ENCODE data around the gene TRIM38.
"Not testable (repeated sequence)": the region's sequence is repeated elsewhere in the genome, so short reads cannot be mapped to it uniquely, and the experiment has no call there.

GRCh38 chr6:25945738-25946137 lies 16.9 kb upstream of the TRIM38 start:
- TF ChIP-seq POLR2A, CTCF, POLR2AphosphoS5 (IDR thresholded peaks at IDR 0.05): not testable (repeated sequence)

Measured in sigmoid colon (tissue), 4 donors.